Stimulated activated CD4-positive, alpha-beta T cell treated with anti-CD3 and anti-CD28 coated beads, Interleukin-1b, Interleukin-23, amount 100 ng/mL, for 4 hours (primary cell): ENCODE data around the gene SLC6A6.

ENCODE experiments used
- DNase-seq, 2 donors: peaks; one replicate each; pipeline ENCODE4 v3.0.0-alpha.2; 2020; ENCODE audit warnings: low read depth in 2 of 2

The SLC6A6 gene

GRCh38 chr3:14371573-14372474 is 30.6 kb upstream of the SLC6A6 start:
- DNase-seq, result no peak

- DNase-seq, result no peak
Observed at GRCh38 chr3:14372587-14372986, 29.8 kb upstream of the SLC6A6 start.

- no peak for DNase-seq
Observed at GRCh38 chr3:14373753-14374376, 28.5 kb upstream of the SLC6A6 start.

- no peak for DNase-seq
Observed at GRCh38 chr3:14374444-14374883, 27.9 kb upstream of the SLC6A6 start.

GRCh38 chr3:14375192-14375591 is 27.2 kb upstream of the SLC6A6 start:
- no peak for DNase-seq

- no peak for DNase-seq
Observed at GRCh38 chr3:14376348-14377043, 25.9 kb upstream of the SLC6A6 start.

- no peak for DNase-seq
Observed at GRCh38 chr3:14377044-14377837, 25.2 kb upstream of the SLC6A6 start.

GRCh38 chr3:14377838-14378169 is 24.6 kb upstream of the SLC6A6 start:
- DNase-seq, result no peak

- DNase-seq, result no peak
Observed at GRCh38 chr3:14378415-14378814, 24.0 kb upstream of the SLC6A6 start.

- DNase-seq, result no peak
Observed at GRCh38 chr3:14379843-14380242, 22.6 kb upstream of the SLC6A6 start.

- DNase-seq, result no peak
Observed at GRCh38 chr3:14386254-14386653, 16.2 kb upstream of the SLC6A6 start.

- no peak for DNase-seq
Observed at GRCh38 chr3:14388201-14388600, 14.2 kb upstream of the SLC6A6 start.

GRCh38 chr3:14389166-14389606 is 13.2 kb upstream of the SLC6A6 start:
- no peak for DNase-seq

- no peak for DNase-seq
Observed at GRCh38 chr3:14389716-14390115, 12.7 kb upstream of the SLC6A6 start.

- no peak for DNase-seq
Observed at GRCh38 chr3:14391033-14391432, 11.4 kb upstream of the SLC6A6 start.

GRCh38 chr3:14392231-14392630 is 10.2 kb upstream of the SLC6A6 start:
- no peak for DNase-seq

- DNase-seq, result no peak
Observed at GRCh38 chr3:14392803-14393319, 9.5 kb upstream of the SLC6A6 start.

- no peak for DNase-seq
Observed at GRCh38 chr3:14393440-14394106, 8.8 kb upstream of the SLC6A6 start.

- no peak for DNase-seq
Observed at GRCh38 chr3:14396031-14396692, 6.2 kb upstream of the SLC6A6 start.

GRCh38 chr3:14397046-14397445 is 5.4 kb upstream of the SLC6A6 start:
- no peak for DNase-seq
